Liver (tissue), 9 donors: Measurements from ENCODE around the gene OR12D1. TPM values are rescaled to one million over a fixed set of nuclear protein-coding genes. Genes with fewer than 3 reads are reported as not detected.

Experiments
- DNase-seq: peaks from one replicate; pipeline ENCODE4 v3.0.0-alpha.2; 2017; ENCODE audit warnings: low spot score
- H3K27ac ChIP-seq, 2 donors: one replicate each; pipeline ENCODE4 v1.7.0; 2013; ENCODE audit warnings: inconsistent platforms in 2 of 2, low read length in 2 of 2, control low read depth in 1 of 2, low read depth in 1 of 2, mild to moderate bottlenecking in 1 of 2
- H3K27me3 ChIP-seq, 4 donors: one replicate each; pipeline versions ENCODE4 v1.6.1 to v1.7.0; 2013; ENCODE audit warnings: low read length in 3 of 4, inconsistent platforms in 1 of 4, mild to moderate bottlenecking in 1 of 4, moderate library complexity in 1 of 4; ENCODE audit not compliant: control insufficient read depth in 4 of 4, insufficient read depth in 4 of 4
- H3K36me3 ChIP-seq, 4 donors: one replicate each; pipeline versions ENCODE4 v1.6.1 to v1.7.0; 2013; ENCODE audit warnings: low read length in 3 of 4, mild to moderate bottlenecking in 3 of 4, low read depth in 1 of 4, moderate library complexity in 1 of 4; ENCODE audit not compliant: control insufficient read depth in 4 of 4, insufficient read depth in 3 of 4
- H3K4me1 ChIP-seq, 4 donors: one replicate each; pipeline versions ENCODE4 v1.6.1 to v1.7.0; 2013; ENCODE audit warnings: low read length in 3 of 4, mild to moderate bottlenecking in 3 of 4, moderate library complexity in 1 of 4; ENCODE audit not compliant: control insufficient read depth in 4 of 4, insufficient read depth in 4 of 4
- H3K4me3 ChIP-seq, 3 donors: one replicate each; pipeline versions ENCODE4 v1.6.1 to v1.7.0; 2013; ENCODE audit warnings: low read length in 3 of 3, control low read depth in 1 of 3, low read depth in 1 of 3, mild to moderate bottlenecking in 1 of 3
- H3K9ac ChIP-seq, 2 donors: one replicate each; pipeline ENCODE4 v1.7.0; 2013; ENCODE audit warnings: low read length in 2 of 2, mild to moderate bottlenecking in 2 of 2, moderate library complexity in 2 of 2, control low read depth in 1 of 2, low read depth in 1 of 2
- H3K9me3 ChIP-seq, 4 donors: one replicate each; pipeline versions ENCODE4 v1.6.1 to v1.7.0; 2013; ENCODE audit warnings: low read length in 3 of 4; ENCODE audit not compliant: control insufficient read depth in 4 of 4
- EGR1 ChIP-seq, 2 donors: IDR thresholded peaks; 2 replicates each; pipeline ENCODE4 v1.6.1; 2016 to 2018; ENCODE audit warnings: antibody characterized with exemption in 2 of 2, low read depth in 2 of 2
- FOXA1 ChIP-seq: IDR thresholded peaks from 2 replicates; pipeline ENCODE4 v1.6.1; 2016; ENCODE audit warnings: antibody characterized with exemption
- FOXA2 ChIP-seq: IDR thresholded peaks from 2 replicates; pipeline ENCODE4 v1.6.1; 2016; ENCODE audit warnings: antibody characterized with exemption
- GABPA ChIP-seq, 2 donors: IDR thresholded peaks in 1 of 2; conservative IDR thresholded peaks in 1 of 2; 2 replicates each; pipeline ENCODE4 v1.6.1; 2016; ENCODE audit warnings: antibody characterized with exemption in 2 of 2, mild to moderate bottlenecking in 1 of 2, moderate library complexity in 1 of 2
- HNF4A ChIP-seq, 2 donors: conservative IDR thresholded peaks; 2 replicates each; pipeline ENCODE4 v1.6.1; 2016; ENCODE audit warnings: antibody characterized with exemption in 2 of 2, mild to moderate bottlenecking in 2 of 2
- HNF4G ChIP-seq: IDR thresholded peaks from 2 replicates; pipeline ENCODE4 v1.6.1; 2016; ENCODE audit warnings: antibody characterized with exemption
- JUND ChIP-seq, 2 donors: IDR thresholded peaks; 2 replicates each; pipeline ENCODE4 v1.6.1; 2016; ENCODE audit warnings: antibody characterized with exemption in 2 of 2
- MAX ChIP-seq: IDR thresholded peaks from 2 replicates; pipeline ENCODE4 v1.6.1; 2016; ENCODE audit warnings: antibody characterized with exemption
- NR2F2 ChIP-seq: IDR thresholded peaks from 2 replicates; pipeline ENCODE4 v1.6.1; 2016; ENCODE audit warnings: antibody characterized with exemption
- RAD21 ChIP-seq, 2 donors: IDR thresholded peaks; 2 replicates each; pipeline ENCODE4 v1.6.1; 2016; ENCODE audit warnings: antibody characterized with exemption in 2 of 2, mild to moderate bottlenecking in 2 of 2
- REST ChIP-seq: IDR thresholded peaks from 2 replicates; pipeline ENCODE4 v1.6.1; 2016; ENCODE audit warnings: antibody characterized with exemption, mild to moderate bottlenecking
- RXRA ChIP-seq, 2 donors: IDR thresholded peaks; 2 replicates each; pipeline ENCODE4 v1.6.1; 2017 to 2018; ENCODE audit warnings: antibody characterized with exemption in 2 of 2, mild to moderate bottlenecking in 1 of 2
- SP1 ChIP-seq: IDR thresholded peaks from 2 replicates; pipeline ENCODE4 v1.6.1; 2018; ENCODE audit warnings: antibody characterized with exemption, mild to moderate bottlenecking
- TAF1 ChIP-seq: conservative IDR thresholded peaks from 2 replicates; pipeline ENCODE4 v1.6.1; 2016; ENCODE audit warnings: antibody characterized with exemption, mild to moderate bottlenecking
- YY1 ChIP-seq: IDR thresholded peaks from 2 replicates; pipeline ENCODE4 v1.6.1; 2016; ENCODE audit warnings: antibody characterized with exemption, mild to moderate bottlenecking
- WGBS: extraction: QIAGEN DNeasy Blood & Tissue Kit; methylation state at CpG from one replicate; pipeline ENCODE4 v1.1.7; 2013; 5-methylcytosine and 5-hydroxymethylcytosine counted together
- polyA plus RNA-seq, 2 donors: library from polyadenylated mRNA; stranded (reverse) in 1 of 2; unstranded in 1 of 2; fragments of 200-250 nt in 1 of 2; fragments of >200 nt in 1 of 2; fragmentation: Nextera tagmentation in 1 of 2; extraction: Ambion mirVana in 1 of 2; gene quantifications; one replicate each; pipeline versions ENCODE4 v1.2.1 to v1.2.3, GENCODE V29; 2013 to 2015
- total RNA-seq, 2 donors: library from RNA; depleted of rRNA; stranded (reverse); fragments of >200 nt; gene quantifications; one replicate each; pipeline ENCODE4 v1.2.3, GENCODE V29; 2014
- TF ChIP-seq, protein P1 (sequence below): fragments of 150-350 bp; IDR thresholded peaks from 2 replicates; pipeline ENCODE4 v1.5.1; 2017; ENCODE audit warnings: improper control_type of control experiment, low read depth, low read length; ENCODE audit not compliant: missing input control
- TF ChIP-seq, protein P2 (sequence below): IDR thresholded peaks from 2 replicates; pipeline ENCODE4 v1.6.1; 2016; ENCODE audit warnings: antibody characterized with exemption
- TF ChIP-seq, protein P3 (sequence below): IDR thresholded peaks from 2 replicates; pipeline ENCODE4 v1.6.1; 2016; ENCODE audit warnings: antibody characterized with exemption
- donor health status: healthy.
- donor health status: healthy.
- donor health status: healthy.
- donor health status: healthy.
- donor health status: healthy.

OR12D1 gene
- total and polyA plus RNA-seq, 4 donors, result not detected

DNA sequence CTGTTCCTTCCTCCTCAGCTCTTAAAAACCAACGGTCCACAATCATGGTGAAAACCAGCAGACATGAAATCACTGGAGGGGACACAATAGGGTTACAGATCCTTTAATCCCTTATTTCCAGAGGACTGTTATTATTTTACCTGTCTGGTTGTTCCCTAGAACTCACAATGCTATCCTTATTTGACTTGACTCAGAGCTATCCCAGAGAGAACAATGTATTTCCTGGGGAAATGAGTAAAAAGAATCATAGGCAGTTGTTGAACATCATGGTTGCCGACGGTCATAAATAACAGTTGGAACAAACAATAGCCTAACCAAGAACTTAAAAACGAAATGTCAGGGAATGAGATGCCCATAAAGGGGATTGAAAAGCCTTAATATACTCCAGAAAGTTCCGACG, 51.5 kb downstream of the OR12D1 start:
- TF ChIP-seq, protein P1, sequence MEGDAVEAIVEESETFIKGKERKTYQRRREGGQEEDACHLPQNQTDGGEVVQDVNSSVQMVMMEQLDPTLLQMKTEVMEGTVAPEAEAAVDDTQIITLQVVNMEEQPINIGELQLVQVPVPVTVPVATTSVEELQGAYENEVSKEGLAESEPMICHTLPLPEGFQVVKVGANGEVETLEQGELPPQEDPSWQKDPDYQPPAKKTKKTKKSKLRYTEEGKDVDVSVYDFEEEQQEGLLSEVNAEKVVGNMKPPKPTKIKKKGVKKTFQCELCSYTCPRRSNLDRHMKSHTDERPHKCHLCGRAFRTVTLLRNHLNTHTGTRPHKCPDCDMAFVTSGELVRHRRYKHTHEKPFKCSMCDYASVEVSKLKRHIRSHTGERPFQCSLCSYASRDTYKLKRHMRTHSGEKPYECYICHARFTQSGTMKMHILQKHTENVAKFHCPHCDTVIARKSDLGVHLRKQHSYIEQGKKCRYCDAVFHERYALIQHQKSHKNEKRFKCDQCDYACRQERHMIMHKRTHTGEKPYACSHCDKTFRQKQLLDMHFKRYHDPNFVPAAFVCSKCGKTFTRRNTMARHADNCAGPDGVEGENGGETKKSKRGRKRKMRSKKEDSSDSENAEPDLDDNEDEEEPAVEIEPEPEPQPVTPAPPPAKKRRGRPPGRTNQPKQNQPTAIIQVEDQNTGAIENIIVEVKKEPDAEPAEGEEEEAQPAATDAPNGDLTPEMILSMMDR, result no peak
- TF ChIP-seq YY1, result no peak
- TF ChIP-seq MAX, result no peak
- TF ChIP-seq TAF1, result no peak
- no peak for TF ChIP-seq GABPA (IDR thresholded peaks at IDR 0.05 in 1 of 2, conservative IDR thresholded peaks at IDR 0.05 in 1 of 2)
- no peak for TF ChIP-seq RAD21 (IDR thresholded peaks at IDR 0.05)
- no peak for TF ChIP-seq NR2F2
- TF ChIP-seq FOXA1, result no peak
- TF ChIP-seq REST, result no peak
- no peak for TF ChIP-seq SP1
- TF ChIP-seq HNF4A (conservative IDR thresholded peaks at IDR 0.05), result no peak
- TF ChIP-seq, protein P2, sequence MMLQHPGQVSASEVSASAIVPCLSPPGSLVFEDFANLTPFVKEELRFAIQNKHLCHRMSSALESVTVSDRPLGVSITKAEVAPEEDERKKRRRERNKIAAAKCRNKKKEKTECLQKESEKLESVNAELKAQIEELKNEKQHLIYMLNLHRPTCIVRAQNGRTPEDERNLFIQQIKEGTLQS, result no peak
- no peak for TF ChIP-seq JUND (IDR thresholded peaks at IDR 0.05)
- TF ChIP-seq HNF4G, result no peak
- no peak for TF ChIP-seq RXRA (IDR thresholded peaks at IDR 0.05)
- no peak for TF ChIP-seq EGR1 (IDR thresholded peaks at IDR 0.05; ENCODE audit: low read depth in 2 of 2)
- TF ChIP-seq FOXA2, result no peak
- TF ChIP-seq, protein P3, sequence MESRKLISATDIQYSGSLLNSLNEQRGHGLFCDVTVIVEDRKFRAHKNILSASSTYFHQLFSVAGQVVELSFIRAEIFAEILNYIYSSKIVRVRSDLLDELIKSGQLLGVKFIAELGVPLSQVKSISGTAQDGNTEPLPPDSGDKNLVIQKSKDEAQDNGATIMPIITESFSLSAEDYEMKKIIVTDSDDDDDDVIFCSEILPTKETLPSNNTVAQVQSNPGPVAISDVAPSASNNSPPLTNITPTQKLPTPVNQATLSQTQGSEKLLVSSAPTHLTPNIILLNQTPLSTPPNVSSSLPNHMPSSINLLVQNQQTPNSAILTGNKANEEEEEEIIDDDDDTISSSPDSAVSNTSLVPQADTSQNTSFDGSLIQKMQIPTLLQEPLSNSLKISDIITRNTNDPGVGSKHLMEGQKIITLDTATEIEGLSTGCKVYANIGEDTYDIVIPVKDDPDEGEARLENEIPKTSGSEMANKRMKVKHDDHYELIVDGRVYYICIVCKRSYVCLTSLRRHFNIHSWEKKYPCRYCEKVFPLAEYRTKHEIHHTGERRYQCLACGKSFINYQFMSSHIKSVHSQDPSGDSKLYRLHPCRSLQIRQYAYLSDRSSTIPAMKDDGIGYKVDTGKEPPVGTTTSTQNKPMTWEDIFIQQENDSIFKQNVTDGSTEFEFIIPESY, result no peak
- DNase-seq, result no peak
- H3K36me3 ChIP-seq, result no peaks in the 10 kb centered on the region
- WGBS, result 49% methylated on average over 6 of the region's 6 CpGs
- H3K27me3 ChIP-seq, result peaks cover 0 to 3% (median 0%) of the 10 kb centered on the region in 4 donors
- no peak overlapping the region for H3K27ac ChIP-seq
- H3K4me3 ChIP-seq, result no peak overlapping the region
- no peaks in the 10 kb centered on the region for H3K9me3 ChIP-seq
- H3K4me1 ChIP-seq, result peaks cover 0 to 2% (median 0%) of the 10 kb centered on the region in 4 donors
- H3K9ac ChIP-seq, result no peak overlapping the region

Other genes starting within 250 kb of the OR12D1 start
- gene OR2J2, start 244.0 kb upstream of the OR12D1 start, total RNA-seq, result not detected
- gene OR2J2, start 244.0 kb upstream of the OR12D1 start, polyA plus RNA-seq, result not detected
- gene OR14J1, start 113.2 kb upstream of the OR12D1 start, total RNA-seq, result not detected
- not detected for gene OR14J1, start 113.2 kb upstream of the OR12D1 start, polyA plus RNA-seq
- not detected for gene OR5V1, start 46.1 kb upstream of the OR12D1 start, total RNA-seq
- not detected for gene OR5V1, start 46.1 kb upstream of the OR12D1 start, polyA plus RNA-seq
- not detected for gene OR12D3, start 39.6 kb upstream of the OR12D1 start, total RNA-seq
- not detected for gene OR12D3, start 39.6 kb upstream of the OR12D1 start, polyA plus RNA-seq
- not detected for gene OR12D2, start 19.3 kb upstream of the OR12D1 start, total RNA-seq
- not detected for gene OR12D2, start 19.3 kb upstream of the OR12D1 start, polyA plus RNA-seq
- gene OR10C1, start 24.4 kb downstream of the OR12D1 start, total RNA-seq, result not detected
- gene OR10C1, start 24.4 kb downstream of the OR12D1 start, polyA plus RNA-seq, result not detected
- gene OR11A1, start 42.1 kb downstream of the OR12D1 start, total RNA-seq, result not detected
- gene OR11A1, start 42.1 kb downstream of the OR12D1 start, polyA plus RNA-seq, result not detected
- gene OR2H1, start 42.2 kb downstream of the OR12D1 start, total RNA-seq, result not detected
- not detected for gene OR2H1, start 42.2 kb downstream of the OR12D1 start, polyA plus RNA-seq
- not detected for gene MAS1L, start 73.0 kb downstream of the OR12D1 start, total RNA-seq
- not detected for gene MAS1L, start 73.0 kb downstream of the OR12D1 start, polyA plus RNA-seq
- gene UBD, start 144.8 kb downstream of the OR12D1 start, total RNA-seq, result 10 to 100 TPM; 32.6 to 35.1 TPM
- gene UBD, start 144.8 kb downstream of the OR12D1 start, polyA plus RNA-seq, result 10 to 100 TPM in 1 of 2 donors, 1 to 10 TPM in 1; 7.0 to 23.5 TPM
- not detected for gene OR2H2, start 170.2 kb downstream of the OR12D1 start, total RNA-seq
- gene OR2H2, start 170.2 kb downstream of the OR12D1 start, polyA plus RNA-seq, result not detected
- 1 to 10 TPM; 1.4 to 4.7 TPM for gene GABBR1, start 218.3 kb downstream of the OR12D1 start, total RNA-seq
- 1 to 10 TPM; 1.1 to 1.3 TPM for gene GABBR1, start 218.3 kb downstream of the OR12D1 start, polyA plus RNA-seq
- not detected for gene MOG, start 242.2 kb downstream of the OR12D1 start, total RNA-seq
- not detected for gene MOG, start 242.2 kb downstream of the OR12D1 start, polyA plus RNA-seq